Esophagus (tissue), 2 donors: ENCODE data around the gene PRTN3. TPM values are rescaled to one million over a fixed set of nuclear protein-coding genes. Genes with fewer than 3 reads are reported as not detected.

Source experiments
- H3K27ac ChIP-seq, 2 donors: one replicate each; pipeline ENCODE4 v1.5.1; 2013; ENCODE audit warnings: low read depth in 2 of 2, mild to moderate bottlenecking in 2 of 2, inconsistent platforms in 1 of 2, low read length in 1 of 2, moderate library complexity in 1 of 2
- H3K27me3 ChIP-seq, 2 donors: one replicate each; pipeline ENCODE4 v1.6.1; 2013; ENCODE audit warnings: low read length in 2 of 2, control low read depth in 1 of 2, mild to moderate bottlenecking in 1 of 2; ENCODE audit not compliant: insufficient read depth in 2 of 2, control insufficient read depth in 1 of 2
- H3K36me3 ChIP-seq, 2 donors: one replicate each; pipeline ENCODE4 v1.6.1; 2013; ENCODE audit warnings: low read length in 1 of 2; ENCODE audit not compliant: control insufficient read depth in 2 of 2, insufficient read depth in 2 of 2
- H3K4me1 ChIP-seq, 2 donors: one replicate each; pipeline ENCODE4 v1.6.1; 2013; ENCODE audit warnings: low read length in 1 of 2; ENCODE audit not compliant: control insufficient read depth in 2 of 2, insufficient read depth in 2 of 2
- H3K4me3 ChIP-seq, 2 donors: one replicate each; pipeline ENCODE4 v1.5.1; 2013; ENCODE audit warnings: low read length in 2 of 2, mild to moderate bottlenecking in 2 of 2, low read depth in 1 of 2, moderate library complexity in 1 of 2
- H3K9me3 ChIP-seq, 2 donors: one replicate each; pipeline ENCODE4 v1.6.1; 2013; ENCODE audit warnings: mild to moderate bottlenecking in 2 of 2, low read depth in 1 of 2, low read length in 1 of 2, moderate library complexity in 1 of 2; ENCODE audit not compliant: control insufficient read depth in 2 of 2, insufficient read depth in 1 of 2
- WGBS, 2 donors: extraction: QIAGEN DNeasy Blood & Tissue Kit; methylation state at CpG; one replicate each; pipeline ENCODE4 v1.1.7; 2013; 5-methylcytosine and 5-hydroxymethylcytosine counted together
- polyA plus RNA-seq, 2 donors: library from polyadenylated mRNA; stranded (reverse); fragments of 200-250 nt; gene quantifications; one replicate each; pipeline ENCODE4 v1.2.3, GENCODE V29; 2013
- donor health status: healthy with polysubstance abuse.
- donor health status: Bipolar disorder and iron deficiency.

PRTN3 gene
- polyA plus RNA-seq = not detected

GRCh38 chr19:840519-841206, at the start of gene PRTN3:
Gene PRTN3 (plus strand): TSS chr19:840999. CDS start chr19:841009, 10 bp downstream.
- H3K27ac ChIP-seq = no peak within 1 kb of the TSS
- WGBS, 2 donors = 63 to 68% methylated on average over 24 of the region's 24 CpGs
- peaks cover 0 to 5% of the 10 kb centered on the region in 2 donors for H3K4me1 ChIP-seq
- no peaks in the 10 kb centered on the region for H3K9me3 ChIP-seq
- peaks cover 0 to 7% of the 10 kb centered on the region in 2 donors for H3K27me3 ChIP-seq
- no peak within 1 kb of the TSS for H3K4me3 ChIP-seq
- H3K36me3 ChIP-seq = no peaks in the 10 kb centered on the region

GRCh38 chr19:791007-791566, 49.7 kb upstream of the PRTN3 start:
- Histone ChIP-seq H3K27me3 (no peaks in the 10 kb centered on the region), H3K36me3 (no peaks in the 10 kb centered on the region), H3K4me3 (no peak overlapping the region), H3K27ac (peak overlapping the region in 1 of 2 donors; percentile 3), H3K4me1 (peaks cover 0 to 10% of the 10 kb centered on the region in 2 donors), H3K9me3 (no peaks in the 10 kb centered on the region)
- WGBS, 2 donors = 86% methylated on average over 26 of the region's 26 CpGs

- Histone ChIP-seq H3K27me3 (no peaks in the 10 kb centered on the region), H3K36me3 (no peaks in the 10 kb centered on the region), H3K4me3 (no peak overlapping the region), H3K4me1 (peaks cover 0 to 14% of the 10 kb centered on the region in 2 donors), H3K27ac (peak overlapping the region in 1 of 2 donors; percentile 3), H3K9me3 (no peaks in the 10 kb centered on the region)
- WGBS, 2 donors = 51 to 52% methylated on average over 6 to 8 of the region's 8 CpGs
Measured at GRCh38 chr19:791567-792305, 49.1 kb upstream of the PRTN3 start.

GRCh38 chr19:792306-792885, 48.4 kb upstream of the PRTN3 start:
- no peaks in the 10 kb centered on the region for H3K36me3 ChIP-seq
- H3K4me3 ChIP-seq = no peak overlapping the region
- H3K27me3 ChIP-seq = no peaks in the 10 kb centered on the region
- no peaks in the 10 kb centered on the region for H3K9me3 ChIP-seq
- no peak overlapping the region for H3K27ac ChIP-seq
- H3K4me1 ChIP-seq = peaks cover 0 to 14% of the 10 kb centered on the region in 2 donors
- WGBS, 2 donors = 75 to 76% methylated on average over 16 of the region's 16 CpGs

GRCh38 chr19:793806-794205, 47.0 kb upstream of the PRTN3 start:
- no peak overlapping the region for H3K27ac ChIP-seq
- no peaks in the 10 kb centered on the region for H3K9me3 ChIP-seq
- H3K36me3 ChIP-seq = no peaks in the 10 kb centered on the region
- no peak overlapping the region for H3K4me3 ChIP-seq
- no peaks in the 10 kb centered on the region for H3K27me3 ChIP-seq
- 92 to 94% methylated on average over 12 of the region's 12 CpGs for WGBS, 2 donors
- H3K4me1 ChIP-seq = peaks cover 0 to 14% of the 10 kb centered on the region in 2 donors

GRCh38 chr19:795073-795611, 45.7 kb upstream of the PRTN3 start:
- Histone ChIP-seq H3K27me3 (no peaks in the 10 kb centered on the region), H3K4me3 (no peak overlapping the region), H3K27ac (peak overlapping the region; percentile 23 to 50), H3K4me1 (peaks cover 4 to 15% of the 10 kb centered on the region in 2 donors), H3K9me3 (no peaks in the 10 kb centered on the region), H3K36me3 (peaks cover 0 to 4% of the 10 kb centered on the region in 2 donors)
- 55 to 70% methylated on average over 25 to 28 of the region's 28 CpGs for WGBS, 2 donors

- H3K27me3 ChIP-seq = no peaks in the 10 kb centered on the region
- 70 to 75% methylated on average over 39 of the region's 39 CpGs for WGBS, 2 donors
- H3K4me1 ChIP-seq = peaks cover 12 to 22% of the 10 kb centered on the region in 2 donors
- peaks cover 0 to 6% of the 10 kb centered on the region in 2 donors for H3K36me3 ChIP-seq
- peak overlapping the region; percentile 77 to 93 for H3K27ac ChIP-seq
- peak overlapping the region; percentile 69 to 78 for H3K4me3 ChIP-seq
- no peaks in the 10 kb centered on the region for H3K9me3 ChIP-seq
Measured at GRCh38 chr19:795691-796581, 44.9 kb upstream of the PRTN3 start.

- peak within 1 kb of the TSS; percentile 93 to 99 for H3K27ac ChIP-seq
- no peaks in the 10 kb centered on the region for H3K9me3 ChIP-seq
- peak within 1 kb of the TSS; percentile 78 to 79 for H3K4me3 ChIP-seq
- H3K27me3 ChIP-seq = no peaks in the 10 kb centered on the region
- peaks cover 0 to 14% of the 10 kb centered on the region in 2 donors for H3K36me3 ChIP-seq
- WGBS, 2 donors = 0% methylated on average over 80 to 83 of the region's 83 CpGs
- peaks cover 22 to 32% of the 10 kb centered on the region in 2 donors for H3K4me1 ChIP-seq
Measured at GRCh38 chr19:796692-797527, 43.9 kb upstream of the PRTN3 start, which contains the start of gene PTBP1. Gene PTBP1 (plus strand): TSS chr19:797452. CDS start chr19:797498, 46 bp downstream.
